ENCODE data around the gene BBS12.

- TF ChIP-seq, protein P1, sequence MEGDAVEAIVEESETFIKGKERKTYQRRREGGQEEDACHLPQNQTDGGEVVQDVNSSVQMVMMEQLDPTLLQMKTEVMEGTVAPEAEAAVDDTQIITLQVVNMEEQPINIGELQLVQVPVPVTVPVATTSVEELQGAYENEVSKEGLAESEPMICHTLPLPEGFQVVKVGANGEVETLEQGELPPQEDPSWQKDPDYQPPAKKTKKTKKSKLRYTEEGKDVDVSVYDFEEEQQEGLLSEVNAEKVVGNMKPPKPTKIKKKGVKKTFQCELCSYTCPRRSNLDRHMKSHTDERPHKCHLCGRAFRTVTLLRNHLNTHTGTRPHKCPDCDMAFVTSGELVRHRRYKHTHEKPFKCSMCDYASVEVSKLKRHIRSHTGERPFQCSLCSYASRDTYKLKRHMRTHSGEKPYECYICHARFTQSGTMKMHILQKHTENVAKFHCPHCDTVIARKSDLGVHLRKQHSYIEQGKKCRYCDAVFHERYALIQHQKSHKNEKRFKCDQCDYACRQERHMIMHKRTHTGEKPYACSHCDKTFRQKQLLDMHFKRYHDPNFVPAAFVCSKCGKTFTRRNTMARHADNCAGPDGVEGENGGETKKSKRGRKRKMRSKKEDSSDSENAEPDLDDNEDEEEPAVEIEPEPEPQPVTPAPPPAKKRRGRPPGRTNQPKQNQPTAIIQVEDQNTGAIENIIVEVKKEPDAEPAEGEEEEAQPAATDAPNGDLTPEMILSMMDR (conservative IDR thresholded peaks at IDR 0.05; ENCODE audit: low read depth in 2 of 2) = no peak
- TF ChIP-seq EZH2 (IDR thresholded peaks at IDR 0.05; ENCODE audit: low read depth, unreplicated experiment) = no peak
- TF ChIP-seq POLR2AphosphoS5 (IDR thresholded peaks at IDR 0.05; ENCODE audit: low read depth) = no peak
- TF ChIP-seq, protein P2, sequence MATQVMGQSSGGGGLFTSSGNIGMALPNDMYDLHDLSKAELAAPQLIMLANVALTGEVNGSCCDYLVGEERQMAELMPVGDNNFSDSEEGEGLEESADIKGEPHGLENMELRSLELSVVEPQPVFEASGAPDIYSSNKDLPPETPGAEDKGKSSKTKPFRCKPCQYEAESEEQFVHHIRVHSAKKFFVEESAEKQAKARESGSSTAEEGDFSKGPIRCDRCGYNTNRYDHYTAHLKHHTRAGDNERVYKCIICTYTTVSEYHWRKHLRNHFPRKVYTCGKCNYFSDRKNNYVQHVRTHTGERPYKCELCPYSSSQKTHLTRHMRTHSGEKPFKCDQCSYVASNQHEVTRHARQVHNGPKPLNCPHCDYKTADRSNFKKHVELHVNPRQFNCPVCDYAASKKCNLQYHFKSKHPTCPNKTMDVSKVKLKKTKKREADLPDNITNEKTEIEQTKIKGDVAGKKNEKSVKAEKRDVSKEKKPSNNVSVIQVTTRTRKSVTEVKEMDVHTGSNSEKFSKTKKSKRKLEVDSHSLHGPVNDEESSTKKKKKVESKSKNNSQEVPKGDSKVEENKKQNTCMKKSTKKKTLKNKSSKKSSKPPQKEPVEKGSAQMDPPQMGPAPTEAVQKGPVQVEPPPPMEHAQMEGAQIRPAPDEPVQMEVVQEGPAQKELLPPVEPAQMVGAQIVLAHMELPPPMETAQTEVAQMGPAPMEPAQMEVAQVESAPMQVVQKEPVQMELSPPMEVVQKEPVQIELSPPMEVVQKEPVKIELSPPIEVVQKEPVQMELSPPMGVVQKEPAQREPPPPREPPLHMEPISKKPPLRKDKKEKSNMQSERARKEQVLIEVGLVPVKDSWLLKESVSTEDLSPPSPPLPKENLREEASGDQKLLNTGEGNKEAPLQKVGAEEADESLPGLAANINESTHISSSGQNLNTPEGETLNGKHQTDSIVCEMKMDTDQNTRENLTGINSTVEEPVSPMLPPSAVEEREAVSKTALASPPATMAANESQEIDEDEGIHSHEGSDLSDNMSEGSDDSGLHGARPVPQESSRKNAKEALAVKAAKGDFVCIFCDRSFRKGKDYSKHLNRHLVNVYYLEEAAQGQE (IDR thresholded peaks at IDR 0.05; ENCODE audit: unreplicated experiment) = no peak
- no peak for TF ChIP-seq CREB1 (CRISPR knock-in tag; IDR thresholded peaks at IDR 0.05; ENCODE audit: low read depth)
- no peak for TF ChIP-seq STAT1 (IDR thresholded peaks at IDR 0.05; ENCODE audit: unreplicated experiment)
- TF ChIP-seq ZNF462 (CRISPR knock-in tag; IDR thresholded peaks at IDR 0.05) = no peak
- TF ChIP-seq ZNF114 (CRISPR knock-in tag; IDR thresholded peaks at IDR 0.05) = no peak
- TF ChIP-seq JUNB (IDR thresholded peaks at IDR 0.05; ENCODE audit: unreplicated experiment) = no peak
These were observed 31.7 kb downstream of the BBS12 start for GRCh38 chr4:122764071-122764820.
